ENCODE results near the gene FGF16. TPM values are rescaled to one million over a fixed set of nuclear protein-coding genes. Genes with fewer than 3 reads are reported as not detected.

Gene FGF16
- total RNA-seq, 4 donors from 2014 or later, result not detected

GRCh38 chrX:77428551-77428950, 18.6 kb upstream of the FGF16 start:
- no peaks in the 10 kb centered on the region for H3K4me1 ChIP-seq
- TF ChIP-seq CTCF (IDR thresholded peaks at IDR 0.05 in 4 of 5, conservative IDR thresholded peaks at IDR 0.05 in 1 of 5), result no peak
- no peak for TF ChIP-seq POLR2A (IDR thresholded peaks at IDR 0.05)
- intact Hi-C loops (cut with DNase I; ENCODE audit: low total_unique reads), result no loop called here
- no peaks in the 10 kb centered on the region for H3K9me3 ChIP-seq
- DNase-seq (no peak), ATAC-seq (no peak)
- H3K4me3 ChIP-seq, result no peak overlapping the region
- no peaks in the 10 kb centered on the region for H3K36me3 ChIP-seq
- no peak overlapping the region for H3K27ac ChIP-seq
- in situ Hi-C loops (cut with MboI; ENCODE audit: low sequenced_read_pairs in 4 of 4), result no loop called here
- no peaks in the 10 kb centered on the region for H3K27me3 ChIP-seq

GRCh38 chrX:77431227-77431626, 16.0 kb upstream of the FGF16 start:
- in situ Hi-C loops (cut with MboI; ENCODE audit: low sequenced_read_pairs in 4 of 4), result no loop called here
- intact Hi-C loops (cut with DNase I; ENCODE audit: low total_unique reads), result no loop called here

GRCh38 chrX:77433001-77433400, 14.2 kb upstream of the FGF16 start:
- TF ChIP-seq CTCF (IDR thresholded peaks at IDR 0.05 in 4 of 5, conservative IDR thresholded peaks at IDR 0.05 in 1 of 5), result no peak
- no peak for TF ChIP-seq POLR2A (IDR thresholded peaks at IDR 0.05)

More at GRCh38 chrX:77431227-77431626, 16.0 kb upstream of the FGF16 start:
- ATAC-seq (peak; percentile 39 to 51), DNase-seq (peak; percentile 3 to 39)
- Histone ChIP-seq H3K9me3 (no peaks in the 10 kb centered on the region), H3K36me3 (no peaks in the 10 kb centered on the region), H3K4me1 (no peaks in the 10 kb centered on the region), H3K4me3 (no peak overlapping the region), H3K27ac (no peak overlapping the region), H3K27me3 (no peaks in the 10 kb centered on the region)
- no peak for TF ChIP-seq POLR2A (IDR thresholded peaks at IDR 0.05)
- no peak for TF ChIP-seq CTCF (IDR thresholded peaks at IDR 0.05 in 4 of 5, conservative IDR thresholded peaks at IDR 0.05 in 1 of 5)

GRCh38 chrX:77434962-77435361, 12.2 kb upstream of the FGF16 start:
- H3K27ac ChIP-seq, result no peak overlapping the region
- DNase-seq, result no peak
- no peaks in the 10 kb centered on the region for H3K9me3 ChIP-seq
- H3K4me1 ChIP-seq, result no peaks in the 10 kb centered on the region
- no peaks in the 10 kb centered on the region for H3K36me3 ChIP-seq
- H3K27me3 ChIP-seq, result no peaks in the 10 kb centered on the region
- no peak overlapping the region for H3K4me3 ChIP-seq
- ATAC-seq, result no peak
- TF ChIP-seq CTCF (IDR thresholded peaks at IDR 0.05 in 4 of 5, conservative IDR thresholded peaks at IDR 0.05 in 1 of 5) (no peak), POLR2A (IDR thresholded peaks at IDR 0.05) (no peak)
- in situ Hi-C loops (cut with MboI; ENCODE audit: low sequenced_read_pairs in 4 of 4), result no loop called here
- intact Hi-C loops (cut with DNase I; ENCODE audit: low total_unique reads), result no loop called here

More at GRCh38 chrX:77433001-77433400, 14.2 kb upstream of the FGF16 start:
- H3K36me3 ChIP-seq, result no peaks in the 10 kb centered on the region
- no peaks in the 10 kb centered on the region for H3K4me1 ChIP-seq
- H3K4me3 ChIP-seq, result no peak overlapping the region
- ATAC-seq (no peak), DNase-seq (no peak)
- no peaks in the 10 kb centered on the region for H3K27me3 ChIP-seq
- intact Hi-C loops (cut with DNase I; ENCODE audit: low total_unique reads), result no loop called here
- H3K27ac ChIP-seq, result no peak overlapping the region
- in situ Hi-C loops (cut with MboI; ENCODE audit: low sequenced_read_pairs in 4 of 4), result no loop called here
- no peaks in the 10 kb centered on the region for H3K9me3 ChIP-seq

GRCh38 chrX:77436271-77436670, 10.9 kb upstream of the FGF16 start:
- ATAC-seq, result no peak
- Histone ChIP-seq H3K9me3 (no peaks in the 10 kb centered on the region), H3K36me3 (no peaks in the 10 kb centered on the region), H3K27me3 (no peaks in the 10 kb centered on the region), H3K4me1 (no peaks in the 10 kb centered on the region), H3K4me3 (no peak overlapping the region), H3K27ac (no peak overlapping the region)
- no peak for DNase-seq
- intact Hi-C loops (cut with DNase I; ENCODE audit: low total_unique reads) (no loop called here), in situ Hi-C loops (cut with MboI; ENCODE audit: low sequenced_read_pairs in 4 of 4) (no loop called here)
- no peak for TF ChIP-seq POLR2A (IDR thresholded peaks at IDR 0.05)
- TF ChIP-seq CTCF (IDR thresholded peaks at IDR 0.05 in 4 of 5, conservative IDR thresholded peaks at IDR 0.05 in 1 of 5), result no peak

Measured in gastrocnemius medialis (tissue), 4 donors.